Right cardiac atrium (tissue), 5 donors: ENCODE results near the gene PDP2. TPM values are rescaled to one million over a fixed set of nuclear protein-coding genes. Genes with fewer than 3 reads are reported as not detected.

ENCODE experiments used
- ATAC-seq, 2 donors: fragments of 200-7000 bp; cut with Tn5 transposase; one replicate each; pipeline versions ENCODE4 v1.8.0 to v1.9.1; 2020; ENCODE audit warnings: moderate library complexity in 2 of 2, mild to moderate bottlenecking in 1 of 2
- DNase-seq, 3 donors: peaks; one replicate each; pipeline ENCODE4 v3.0.0-alpha.2; 2020
- H3K27ac ChIP-seq: one replicate; pipeline ENCODE4 v1.5.1; 2013; ENCODE audit warnings: mild to moderate bottlenecking, low read length, control low read depth, moderate library complexity
- H3K27me3 ChIP-seq: one replicate; pipeline ENCODE4 v1.6.1; 2013; ENCODE audit not compliant: control insufficient read depth, insufficient read depth
- H3K4me1 ChIP-seq: one replicate; pipeline ENCODE4 v1.6.1; 2013; ENCODE audit warnings: low read length; ENCODE audit not compliant: control insufficient read depth, insufficient read depth
- H3K4me3 ChIP-seq: one replicate; pipeline ENCODE4 v1.5.1; 2013; ENCODE audit warnings: low read length, control low read depth
- H3K9me3 ChIP-seq: one replicate; pipeline ENCODE4 v1.6.1; 2013; ENCODE audit warnings: low read length; ENCODE audit not compliant: control insufficient read depth
- WGBS: extraction: QIAGEN DNeasy Blood & Tissue Kit; methylation state at CpG from one replicate; pipeline ENCODE4 v1.1.7; 2013; 5-methylcytosine and 5-hydroxymethylcytosine counted together
- intact Hi-C, 4 donors: fragments of 100-400 bp; cut with DNase I; formaldehyde crosslinking; loops; one replicate each; pipeline versions ENCODE4 v1.11.0 to v1.14.0; 2022 to 2023
- polyA plus RNA-seq: library from polyadenylated mRNA; stranded (reverse); fragments of 200-250 nt; gene quantifications from one replicate; pipeline ENCODE4 v1.2.3, GENCODE V29; 2013
- total RNA-seq, 4 donors: library from RNA; stranded (reverse); fragmentation: NEBNext Ultra II Directional; extraction: Animal tissue kit (Norgen Biotek cat#: 25700); gene quantifications; one replicate each; pipeline ENCODE4 v1.2.1, GENCODE V29; 2021
- donor health status: healthy with polysubstance abuse.
- donor health status: DM: no; HTN: yes; CAD: no.
- donor health status: DM: no; HTN: no; CAD: no.
- donor health status: DM: no; HTN: yes; CAD: no; lungs with severe emphysema.
- donor health status: DM: yes; HTN: yes; CAD: no.

PDP2 gene
- total and polyA plus RNA-seq, 5 donors = 2.1 to 4.4 (median 4.0) TPM

DNA sequence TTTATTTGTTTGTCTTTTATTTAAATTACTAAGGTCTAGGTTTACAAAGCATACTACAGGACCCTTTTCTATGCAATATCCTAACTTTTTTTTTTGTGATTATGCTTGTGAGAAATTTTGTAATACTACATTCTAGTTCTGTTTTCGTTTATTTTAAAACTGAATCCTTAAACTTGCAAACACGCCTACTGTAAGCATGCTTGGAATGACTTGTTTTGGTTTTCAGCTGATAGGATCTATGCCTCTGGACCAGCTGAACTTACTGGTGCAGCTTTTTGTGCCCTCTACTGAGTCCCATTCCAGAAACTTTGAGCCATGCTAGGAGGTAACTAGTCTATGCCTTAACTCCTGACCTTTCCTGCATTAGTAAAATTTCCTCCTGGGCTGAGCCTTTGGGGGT lies 6.0 kb downstream of the PDP2 start:
- WGBS = 81% methylated on average over 2 of the region's 2 CpGs

DNA sequence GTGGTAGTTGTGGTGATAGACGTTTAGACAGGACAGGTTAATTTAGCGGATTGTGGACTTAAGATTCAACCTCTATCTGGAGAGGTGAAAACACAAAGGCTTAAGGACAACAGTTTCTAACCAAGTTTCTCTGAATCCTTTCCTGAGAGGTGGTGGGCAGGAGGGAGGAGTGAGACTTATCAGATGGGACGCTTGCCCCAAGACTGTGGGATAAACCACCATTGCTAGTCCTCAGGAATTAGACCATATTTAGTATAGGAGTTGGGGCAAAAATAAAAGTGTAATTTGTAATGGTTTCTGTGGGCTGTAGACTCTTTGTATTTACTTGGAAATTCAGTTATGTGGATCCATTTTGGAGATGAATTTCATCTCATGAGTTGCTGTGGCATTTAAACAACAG lies 6.6 kb downstream of the PDP2 start:
- 75% methylated on average over 3 of the region's 3 CpGs for WGBS
- no peak overlapping the region for H3K27ac ChIP-seq
- H3K4me3 ChIP-seq = no peak overlapping the region
- DNase-seq (no peak), ATAC-seq (no peak)
- no peaks in the 10 kb centered on the region for H3K9me3 ChIP-seq
- H3K27me3 ChIP-seq = no peaks in the 10 kb centered on the region
- no peaks in the 10 kb centered on the region for H3K4me1 ChIP-seq
- intact Hi-C loops = no loop called here

More for the DNA sequence above, 6.0 kb downstream of the PDP2 start:
- Histone ChIP-seq H3K9me3 (no peaks in the 10 kb centered on the region), H3K4me1 (no peaks in the 10 kb centered on the region), H3K27ac (no peak overlapping the region), H3K4me3 (no peak overlapping the region), H3K27me3 (no peaks in the 10 kb centered on the region)
- intact Hi-C loops = no loop called here
- ATAC-seq (no peak), DNase-seq (no peak)

DNA sequence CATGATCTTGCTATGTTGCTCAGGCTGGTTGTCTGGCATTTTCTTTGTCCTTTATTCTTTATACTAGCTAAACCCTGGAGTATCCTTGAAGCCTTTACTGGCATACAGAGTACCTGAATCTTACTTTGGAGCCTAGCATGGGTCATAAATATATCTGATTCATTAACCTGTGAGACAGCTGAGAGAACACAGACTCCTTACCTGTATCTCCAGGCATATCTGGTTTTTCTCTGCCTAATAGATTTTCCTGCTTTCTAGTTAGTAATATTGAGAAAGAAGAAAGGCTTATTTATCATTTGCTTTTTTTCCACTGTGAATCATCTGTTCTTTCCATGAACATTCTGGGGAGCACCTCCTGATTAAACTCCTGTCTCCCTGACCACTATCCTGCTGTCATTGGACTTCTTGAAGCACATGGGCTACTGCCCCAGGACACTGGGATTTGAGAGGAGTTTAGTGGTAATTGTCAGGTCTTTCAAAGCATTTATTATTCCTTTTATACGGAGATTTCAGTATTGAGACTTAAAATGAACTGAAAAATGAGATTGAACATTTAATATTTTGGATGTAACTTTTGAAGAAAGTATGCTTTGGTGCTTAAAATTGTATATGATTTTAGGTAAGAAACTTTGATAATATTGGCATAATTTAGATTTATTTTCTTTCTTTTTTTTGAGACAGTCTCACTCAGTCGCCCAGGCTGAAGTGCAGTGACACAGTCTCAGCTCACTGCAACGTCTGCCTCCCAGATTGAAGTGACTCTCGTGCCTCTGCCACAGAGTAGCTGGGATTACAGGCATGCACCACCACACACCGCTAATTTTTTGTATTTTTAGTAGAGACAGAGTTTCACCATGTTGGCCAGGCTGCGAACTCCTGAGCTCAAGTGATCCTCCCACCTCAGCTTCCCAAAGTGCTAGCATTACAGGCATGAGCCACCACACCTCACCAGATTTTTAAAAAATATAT lies 8.6 kb downstream of the PDP2 start:
- WGBS = 90% methylated on average over 6 of the region's 6 CpGs
- H3K4me1 ChIP-seq = no peaks in the 10 kb centered on the region
- H3K27ac ChIP-seq = no peak overlapping the region
- H3K27me3 ChIP-seq = no peaks in the 10 kb centered on the region
- no peak overlapping the region for H3K4me3 ChIP-seq
- H3K9me3 ChIP-seq = no peaks in the 10 kb centered on the region
- intact Hi-C loops = no loop called here
- ATAC-seq = no peak
- DNase-seq = no peak

DNA sequence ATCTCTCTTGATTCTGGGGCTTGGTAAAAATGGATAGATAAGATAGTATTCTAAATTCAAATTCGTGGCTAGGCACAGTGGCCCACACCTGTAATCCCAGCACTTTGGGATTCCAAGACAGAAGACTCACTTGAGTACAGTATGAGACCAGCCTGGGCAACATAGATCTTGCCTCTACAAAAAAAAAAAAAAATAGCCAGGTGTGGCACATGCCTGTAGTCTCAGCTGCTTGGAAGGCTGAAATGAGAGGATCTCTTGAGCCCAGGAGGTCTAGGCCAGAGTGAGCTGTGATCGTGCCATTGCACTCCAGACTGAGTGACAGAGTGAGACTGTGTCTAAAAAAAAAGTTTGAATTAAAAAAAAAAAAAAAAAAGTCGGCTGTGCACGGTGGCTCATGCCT lies 9.3 kb downstream of the PDP2 start:
- Histone ChIP-seq H3K27me3 (no peaks in the 10 kb centered on the region), H3K9me3 (no peaks in the 10 kb centered on the region), H3K27ac (no peak overlapping the region), H3K4me3 (no peak overlapping the region), H3K4me1 (no peaks in the 10 kb centered on the region)
- DNase-seq = no peak
- intact Hi-C loops = loop anchor here in 1 of 4 donors (10.0 kb wide), 1 partner anchor 55 kb away; no protein-coding TSS in a partner anchor
- 52% methylated on average over 4 of the region's 4 CpGs for WGBS
- ATAC-seq = no peak

DNA sequence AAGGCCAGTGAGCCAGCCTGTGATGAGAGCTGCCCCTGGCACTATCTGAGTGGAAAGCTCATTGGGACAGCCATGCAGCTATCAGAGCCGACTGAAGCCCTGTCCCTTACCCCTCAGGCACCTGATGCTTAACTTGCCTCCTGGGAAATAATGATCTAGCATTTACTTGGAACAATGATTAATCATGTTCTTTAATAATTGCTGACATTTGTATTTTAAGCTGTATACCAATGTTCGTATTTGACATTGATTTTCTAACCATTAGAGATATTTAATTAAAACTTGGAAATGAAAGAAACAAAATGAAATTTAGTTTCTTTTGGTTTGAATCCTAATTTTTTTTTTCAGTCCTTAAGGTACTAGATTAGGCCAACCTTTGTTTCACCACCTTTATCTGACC lies 10.5 kb downstream of the PDP2 start:
- Histone ChIP-seq H3K9me3 (no peaks in the 10 kb centered on the region), H3K4me1 (no peaks in the 10 kb centered on the region), H3K27me3 (no peaks in the 10 kb centered on the region), H3K27ac (no peak overlapping the region), H3K4me3 (no peak overlapping the region)
- intact Hi-C loops = loop anchor here in 1 of 4 donors (10.0 kb wide), 1 partner anchor 54 kb away; no protein-coding TSS in a partner anchor
- ATAC-seq = no peak
- no peak for DNase-seq
- 70% methylated on average over 2 of the region's 2 CpGs for WGBS

DNA sequence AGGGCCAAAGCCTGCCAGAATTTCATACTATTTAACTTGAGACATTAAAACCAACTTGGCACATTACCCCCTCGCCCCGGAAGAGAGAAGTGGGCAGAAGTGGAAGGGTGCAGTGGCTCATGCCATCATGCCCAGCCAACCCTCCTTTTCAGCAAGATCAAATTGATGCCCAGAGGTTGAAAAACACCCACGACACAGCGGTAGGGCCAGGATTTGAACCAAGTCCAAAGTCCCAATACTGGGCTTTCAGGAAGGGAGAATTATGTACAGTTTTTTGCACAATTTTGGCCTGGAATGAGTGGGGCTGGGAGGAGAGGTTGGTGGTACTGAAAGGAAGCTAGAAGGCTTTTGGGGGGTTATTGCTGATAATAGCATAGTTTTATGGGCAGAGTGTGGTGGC lies 11.0 kb downstream of the PDP2 start:
- ATAC-seq = no peak
- Histone ChIP-seq H3K27ac (no peak overlapping the region), H3K9me3 (no peaks in the 10 kb centered on the region), H3K27me3 (no peaks in the 10 kb centered on the region), H3K4me3 (no peak overlapping the region), H3K4me1 (no peaks in the 10 kb centered on the region)
- WGBS = 86% methylated on average over 4 of the region's 4 CpGs
- DNase-seq = peak in 1 of 3 donors; percentile 16
- intact Hi-C loops = loop anchor here in 1 of 4 donors (10.0 kb wide), 1 partner anchor 53 kb away; no protein-coding TSS in a partner anchor

DNA sequence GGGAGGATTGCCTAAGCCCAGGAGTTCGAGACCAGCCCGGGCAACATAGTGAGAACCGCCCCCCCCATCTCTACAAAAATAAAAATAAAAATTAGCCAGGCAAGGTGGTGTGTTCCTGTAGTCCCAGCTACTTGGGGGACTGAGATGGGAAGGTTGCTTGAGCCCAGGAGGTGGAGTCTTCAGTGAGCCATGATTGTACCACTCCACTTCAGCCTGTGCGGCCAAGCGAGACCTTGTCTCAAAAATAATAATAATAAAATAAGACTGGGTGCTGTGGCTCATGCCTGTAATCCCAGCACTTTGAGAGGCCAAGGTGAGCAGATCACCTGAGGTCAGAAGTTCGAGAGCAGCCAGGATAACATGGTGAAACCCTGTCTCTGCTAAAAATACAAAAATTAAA lies 11.5 kb downstream of the PDP2 start:
- 93% methylated on average over 6 of the region's 6 CpGs for WGBS
- Histone ChIP-seq H3K27ac (no peak overlapping the region), H3K27me3 (no peaks in the 10 kb centered on the region), H3K4me3 (no peak overlapping the region), H3K4me1 (no peaks in the 10 kb centered on the region), H3K9me3 (no peaks in the 10 kb centered on the region)
- ATAC-seq (no peak), DNase-seq (no peak)
- intact Hi-C loops = loop anchor here in 1 of 4 donors (10.0 kb wide), 1 partner anchor 53 kb away; no protein-coding TSS in a partner anchor

DNA sequence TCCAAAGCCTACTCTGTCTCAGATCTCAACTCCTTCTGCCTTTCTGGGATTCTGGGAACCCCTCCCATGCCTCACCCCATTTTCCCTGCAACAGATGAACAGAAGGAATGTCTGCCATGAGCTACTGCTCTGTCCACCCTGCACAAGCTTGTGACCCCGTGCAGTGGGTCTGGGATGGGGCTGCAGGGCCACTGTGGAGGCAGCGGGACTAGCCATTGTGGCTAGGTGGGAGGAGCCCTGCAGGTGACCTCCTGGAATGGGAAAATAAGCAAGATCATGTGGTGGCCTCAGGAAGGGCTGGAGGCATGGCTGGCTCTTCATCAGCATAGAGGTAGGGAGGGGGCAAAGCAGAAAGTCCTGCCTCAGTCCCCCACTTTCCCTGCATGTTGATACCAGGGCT lies 13.7 kb downstream of the PDP2 start:
- Histone ChIP-seq H3K9me3 (no peaks in the 10 kb centered on the region), H3K27me3 (no peaks in the 10 kb centered on the region), H3K27ac (no peak overlapping the region), H3K4me1 (peaks cover under 1% of the 10 kb centered on the region), H3K4me3 (no peak overlapping the region)
- DNase-seq (no peak), ATAC-seq (no peak)
- WGBS = 80% methylated on average over 2 of the region's 2 CpGs
- intact Hi-C loops = loop anchor here in 1 of 4 donors (10.0 kb wide), 1 partner anchor 51 kb away; no protein-coding TSS in a partner anchor

DNA sequence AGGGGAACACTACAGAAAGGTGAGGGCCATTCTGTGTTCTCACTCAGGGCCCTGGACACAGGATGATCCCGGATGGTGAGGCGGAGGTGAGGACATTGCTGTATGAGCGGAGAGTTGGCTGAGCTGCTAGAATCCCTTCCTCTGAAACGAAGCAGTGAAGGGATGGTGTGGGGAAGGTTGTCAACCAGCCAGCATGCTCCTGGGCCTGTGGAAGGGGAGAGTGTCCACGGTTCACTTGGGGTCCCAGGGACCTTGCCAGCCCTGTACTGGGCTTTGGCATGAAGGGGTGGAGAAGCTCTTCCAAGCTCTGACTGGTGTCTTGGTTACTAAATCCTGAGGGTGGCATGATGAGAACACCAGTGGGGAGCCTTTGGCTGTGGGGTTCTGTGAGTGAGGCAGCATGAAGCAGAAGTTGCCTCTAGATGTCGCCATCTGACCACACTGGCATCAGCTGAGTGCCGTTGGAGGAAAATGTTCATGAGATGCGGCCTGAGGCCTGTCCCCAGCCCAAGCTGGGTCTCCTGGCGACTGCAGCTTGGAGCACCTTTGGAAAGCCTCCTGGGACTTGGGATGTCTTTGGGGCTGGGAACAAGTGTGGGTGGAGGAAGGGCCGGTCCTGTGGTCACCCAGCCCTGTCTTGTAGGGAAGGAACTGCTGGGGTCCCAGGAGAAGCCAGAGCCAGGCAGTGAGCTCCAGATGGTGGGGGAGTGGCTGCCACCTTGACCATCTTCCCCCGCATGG lies 14.8 kb downstream of the PDP2 start:
- intact Hi-C loops = loop anchor here in 3 of 4 donors (5.0 to 10.0 kb wide), 2 partner anchors 37 to 50 kb away; partner anchors contain the start of gene CIAO2B (in 2 of the 3)
- WGBS = 38% methylated on average over 11 of the region's 11 CpGs
- Histone ChIP-seq H3K4me3 (no peak overlapping the region), H3K4me1 (peaks cover 8% of the 10 kb centered on the region), H3K27me3 (no peaks in the 10 kb centered on the region), H3K27ac (no peak overlapping the region), H3K9me3 (no peaks in the 10 kb centered on the region)
- peak; percentile 78 to 82 for ATAC-seq
- DNase-seq = peak; percentile 61 to 84 (median 81)

DNA sequence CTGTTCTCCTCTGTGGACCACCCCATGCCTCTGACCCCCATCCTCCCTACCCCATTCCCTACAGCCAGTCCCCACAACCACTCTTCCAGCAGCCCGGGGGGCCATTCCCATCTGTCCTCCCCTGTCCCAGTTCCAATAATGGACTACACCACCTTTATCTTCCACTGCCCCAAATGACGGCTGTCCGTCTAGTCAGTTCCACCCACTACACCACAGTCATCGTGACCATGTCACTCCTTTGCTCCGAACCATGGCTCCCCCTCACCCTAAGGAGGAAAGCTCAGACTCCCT lies 15.3 kb downstream of the PDP2 start:
- intact Hi-C loops = loop anchor here in 3 of 4 donors (5.0 to 10.0 kb wide), 2 partner anchors 37 to 49 kb away; partner anchors contain the start of gene CIAO2B (in 2 of the 3)
- Histone ChIP-seq H3K4me1 (peaks cover 12% of the 10 kb centered on the region), H3K27me3 (no peaks in the 10 kb centered on the region), H3K9me3 (no peaks in the 10 kb centered on the region), H3K4me3 (no peak overlapping the region), H3K27ac (no peak overlapping the region)
- DNase-seq (no peak), ATAC-seq (peak in 1 of 2 donors; percentile 4)
- 69% methylated on average over 5 of the region's 5 CpGs for WGBS

DNA sequence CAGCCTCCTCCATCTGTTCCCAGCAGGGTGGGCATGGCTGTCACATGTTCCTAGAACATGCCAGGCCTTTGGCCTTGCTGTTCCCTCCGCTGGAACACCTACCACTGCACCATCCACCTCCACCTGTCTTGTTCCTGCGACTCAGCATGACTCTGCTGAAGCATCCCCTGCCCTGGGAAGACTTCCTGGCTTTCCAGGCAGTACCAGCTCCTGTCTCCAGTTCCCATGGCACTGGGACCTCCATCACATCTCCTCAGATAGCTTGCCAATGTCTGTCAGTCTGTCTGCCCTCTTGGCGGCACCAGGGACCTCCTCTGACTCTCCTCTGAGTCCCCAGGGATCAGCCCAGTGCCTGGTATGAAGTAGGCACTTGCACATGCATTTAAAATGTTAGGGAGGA lies 15.7 kb downstream of the PDP2 start:
- DNase-seq (peak in 1 of 3 donors; percentile 37), ATAC-seq (no peak)
- Histone ChIP-seq H3K4me1 (peaks cover 15% of the 10 kb centered on the region), H3K27me3 (no peaks in the 10 kb centered on the region), H3K9me3 (no peaks in the 10 kb centered on the region), H3K27ac (no peak overlapping the region), H3K4me3 (no peak overlapping the region)
- 93% methylated on average over 3 of the region's 3 CpGs for WGBS
- intact Hi-C loops = loop anchor here in 3 of 4 donors (5.0 to 10.0 kb wide), 2 partner anchors 36 to 49 kb away; partner anchors contain the start of gene CIAO2B (in 2 of the 3)
